PC-9 (cell line): ENCODE results near the gene RIPOR2.

Experiments used
- CTCF ChIP-seq: fragments of 200-600 bp; sonication (generic); conservative IDR thresholded peaks from 2 replicates; pipeline ENCODE4 v1.6.1; 2017; ENCODE audit warnings: mixed run types, antibody characterized with exemption, mild to moderate bottlenecking, moderate library complexity
- EZH2 ChIP-seq: fragments of 200-600 bp; sonication (generic); IDR thresholded peaks from 2 replicates; pipeline ENCODE4 v1.8.0; 2017; ENCODE audit warnings: antibody characterized with exemption, low read depth

- TF ChIP-seq CTCF (no peak), EZH2 (no peak)
These were observed 14.6 kb upstream of the RIPOR2 start for GRCh38 chr6:24950218-24950941.
